DOHH2 (cell line): ENCODE results near the gene TWIST2.

Experiments
- H3F3A ChIP-seq: fragments of 200-600 bp; sonication (generic), shearing (Covaris generic); 2 replicates; pipeline ENCODE4 v1.6.0; 2016; ENCODE audit warnings: antibody characterized with exemption, mild to moderate bottlenecking; ENCODE audit not compliant: control insufficient read depth, insufficient read depth
- H3K27ac ChIP-seq: fragments of 200-600 bp; sonication (generic); 2 replicates; pipeline ENCODE4 v1.5.1; 2014; ENCODE audit warnings: low read depth, mild to moderate bottlenecking, low read length, moderate library complexity
- H3K27me3 ChIP-seq: fragments of 200-600 bp; sonication (generic); 2 replicates; pipeline ENCODE4 v1.6.1; 2014; ENCODE audit warnings: mild to moderate bottlenecking, low read length, mixed read lengths; ENCODE audit not compliant: control insufficient read depth
- H3K36me3 ChIP-seq: fragments of 200-600 bp; sonication (generic); 2 replicates; pipeline ENCODE4 v1.6.1; 2014; ENCODE audit warnings: mild to moderate bottlenecking, low read length, moderate library complexity, mixed read lengths; ENCODE audit not compliant: control insufficient read depth
- H3K4me1 ChIP-seq: fragments of 200-600 bp; sonication (generic); 2 replicates; pipeline ENCODE4 v1.6.1; 2014; ENCODE audit warnings: mild to moderate bottlenecking, low read length, mixed read lengths; ENCODE audit not compliant: control insufficient read depth
- H3K4me2 ChIP-seq: fragments of 200-600 bp; sonication (generic); 2 replicates; pipeline ENCODE4 v1.6.0; 2014; ENCODE audit warnings: mild to moderate bottlenecking, low read length, moderate library complexity
- H3K4me3 ChIP-seq: fragments of 200-600 bp; sonication (generic); 2 replicates; pipeline ENCODE4 v1.5.1; 2014; ENCODE audit warnings: mild to moderate bottlenecking, low read length, mixed read lengths
- H3K79me2 ChIP-seq: fragments of 200-600 bp; sonication (generic); 2 replicates; pipeline ENCODE4 v1.6.1; 2014; ENCODE audit warnings: mild to moderate bottlenecking, low read length, mixed read lengths; ENCODE audit not compliant: control insufficient read depth
- H3K9me2 ChIP-seq: fragments of 200-600 bp; sonication (generic); replicated peaks from 2 replicates; pipeline ENCODE4 v1.6.1; 2014; ENCODE audit warnings: mild to moderate bottlenecking, low read length, mixed read lengths; ENCODE audit not compliant: control insufficient read depth
- H3K9me3 ChIP-seq: fragments of 200-600 bp; sonication (generic); 2 replicates; pipeline ENCODE4 v1.6.1; 2014; ENCODE audit warnings: antibody characterized with exemption, low read length, mixed read lengths; ENCODE audit not compliant: control insufficient read depth, insufficient read depth
- H4K20me1 ChIP-seq: fragments of 200-600 bp; sonication (generic); 2 replicates; pipeline ENCODE4 v1.6.0; 2014; ENCODE audit warnings: low read depth, mild to moderate bottlenecking, antibody characterized with exemption, low read length, moderate library complexity; ENCODE audit not compliant: control insufficient read depth, insufficient read depth
- CTCF ChIP-seq: fragments of 200-600 bp; sonication (generic); IDR thresholded peaks from one replicate; pipeline ENCODE4 v1.5.1; 2014; ENCODE audit warnings: antibody characterized with exemption, mild to moderate bottlenecking, low read depth, low read length; ENCODE audit not compliant: poor library complexity, severe bottlenecking
- EZH2phosphoT487 ChIP-seq: fragments of 200-600 bp; sonication (generic); IDR thresholded peaks from 2 replicates; pipeline ENCODE4 v1.6.1; 2017; ENCODE audit warnings: borderline replicate concordance, mild to moderate bottlenecking, antibody characterized with exemption, low read length, moderate library complexity, mixed read lengths

TWIST2 gene

GRCh38 chr2:238948765-238949641 lies 101.1 kb downstream of the TWIST2 start:
- H3K79me2 ChIP-seq, result no peaks in the 10 kb centered on the region
- H4K20me1 ChIP-seq, result no peaks in the 10 kb centered on the region
- no peak overlapping the region for H3K27ac ChIP-seq
- H3K4me2 ChIP-seq, result no peak overlapping the region
- no peak overlapping the region for H3K4me3 ChIP-seq
- no peaks in the 10 kb centered on the region for H3K4me1 ChIP-seq
- H3K9me3 ChIP-seq, result no peaks in the 10 kb centered on the region
- TF ChIP-seq CTCF (no peak), EZH2phosphoT487 (no peak)
- no peaks in the 10 kb centered on the region for H3K36me3 ChIP-seq
- no peaks in the 10 kb centered on the region for H3K9me2 ChIP-seq
- no peaks in the 10 kb centered on the region for H3F3A ChIP-seq
- peaks cover 9% of the 10 kb centered on the region; the same call in 1 of the 2 replicates for H3K27me3 ChIP-seq

- TF ChIP-seq EZH2phosphoT487 (no peak), CTCF (no peak)
- no peaks in the 10 kb centered on the region for H3K4me1 ChIP-seq
- no peak overlapping the region for H3K4me2 ChIP-seq
- H4K20me1 ChIP-seq, result no peaks in the 10 kb centered on the region
- no peaks in the 10 kb centered on the region for H3K36me3 ChIP-seq
- no peaks in the 10 kb centered on the region for H3K79me2 ChIP-seq
- peaks cover 9% of the 10 kb centered on the region; the same call in 1 of the 2 replicates for H3K27me3 ChIP-seq
- H3K27ac ChIP-seq, result no peak overlapping the region
- H3K4me3 ChIP-seq, result no peak overlapping the region
- no peaks in the 10 kb centered on the region for H3F3A ChIP-seq
- no peaks in the 10 kb centered on the region for H3K9me2 ChIP-seq
- no peaks in the 10 kb centered on the region for H3K9me3 ChIP-seq
These were observed 101.9 kb downstream of the TWIST2 start for GRCh38 chr2:238949710-238950345.

- Histone ChIP-seq H3K36me3 (no peaks in the 10 kb centered on the region), H3K9me2 (no peaks in the 10 kb centered on the region), H3K27me3 (peaks cover 9% of the 10 kb centered on the region; the same call in 1 of the 2 replicates), H3K9me3 (no peaks in the 10 kb centered on the region), H3K79me2 (no peaks in the 10 kb centered on the region), H3F3A (no peaks in the 10 kb centered on the region), H3K4me1 (no peaks in the 10 kb centered on the region), H3K27ac (no peak overlapping the region), H3K4me2 (no peak overlapping the region), H3K4me3 (no peak overlapping the region), H4K20me1 (no peaks in the 10 kb centered on the region)
- TF ChIP-seq EZH2phosphoT487 (no peak), CTCF (no peak)
These were observed 102.7 kb downstream of the TWIST2 start for GRCh38 chr2:238950551-238950950.
